CD8-positive, alpha-beta memory T cell (primary cell): ENCODE data around the gene POMP. TPM values are rescaled to one million over a fixed set of nuclear protein-coding genes. Genes with fewer than 3 reads are reported as not detected.
"Not testable (repeated sequence)": the region's sequence is repeated elsewhere in the genome, so short reads cannot be mapped to it uniquely, and the experiment has no call there.

Experiments used
- CTCF ChIA-PET: fragments of 350-600 bp; sonication (Branson Sonifier 250); formaldehyde crosslinking; loops from one replicate; lab custom pipeline; 2021; ENCODE audit warnings: antibody characterized with exemption; lab: Charles Lee
- POLR2A ChIA-PET: fragments of 350-600 bp; sonication (Branson Sonifier 250); formaldehyde crosslinking; loops from one replicate; lab custom pipeline; 2021; ENCODE audit warnings: antibody characterized with exemption; lab: Charles Lee
- DNase-seq, 5 donors: peaks; one replicate each; pipeline versions ENCODE4 v3.0.0 to v3.0.0-alpha.2; 2020 to 2022; ENCODE audit warnings: mixed read lengths in 1 of 5
- H3K27ac ChIP-seq: one replicate; pipeline ENCODE4 v1.7.0; 2013; ENCODE audit warnings: low read depth, mild to moderate bottlenecking, low read length, moderate library complexity
- H3K27me3 ChIP-seq: 2 replicates; pipeline ENCODE4 v1.7.0; 2013; ENCODE audit warnings: low read length, mild to moderate bottlenecking; ENCODE audit not compliant: insufficient read depth, poor library complexity, severe bottlenecking
- H3K36me3 ChIP-seq: 2 replicates; pipeline ENCODE4 v1.7.0; 2013; ENCODE audit warnings: mild to moderate bottlenecking, low read length, moderate library complexity; ENCODE audit not compliant: insufficient read depth
- H3K4me1 ChIP-seq: 2 replicates; pipeline ENCODE4 v1.7.0; 2013; ENCODE audit warnings: mild to moderate bottlenecking, low read length, moderate library complexity; ENCODE audit not compliant: insufficient read depth
- H3K4me3 ChIP-seq: 2 replicates; pipeline ENCODE4 v1.7.0; 2013; ENCODE audit warnings: mild to moderate bottlenecking, low read length
- H3K9me3 ChIP-seq: 2 replicates; pipeline ENCODE4 v1.7.0; 2013; ENCODE audit warnings: mild to moderate bottlenecking, low read length
- H3K27ac Mint-ChIP-seq, 8 donors: one replicate each; pipeline ENCODE4 v1.8.0; 2020 to 2021; ENCODE audit warnings: mixed read lengths in 8 of 8, mild to moderate bottlenecking in 6 of 8, inconsistent platforms in 3 of 8, moderate library complexity in 3 of 8
- H3K27me3 Mint-ChIP-seq, 2 donors: one replicate each; pipeline ENCODE4 v1.8.0; 2020 to 2021; ENCODE audit warnings: mixed read lengths in 2 of 2, mild to moderate bottlenecking in 1 of 2, moderate library complexity in 1 of 2
- H3K36me3 Mint-ChIP-seq, 3 donors: one replicate each; pipeline ENCODE4 v1.8.0; 2020 to 2021; ENCODE audit warnings: mixed read lengths in 3 of 3, inconsistent platforms in 1 of 3, mild to moderate bottlenecking in 1 of 3
- H3K4me1 Mint-ChIP-seq, 3 donors: one replicate each; pipeline ENCODE4 v1.8.0; 2020 to 2021; ENCODE audit warnings: mixed read lengths in 3 of 3, inconsistent platforms in 1 of 3, mild to moderate bottlenecking in 1 of 3
- H3K4me3 Mint-ChIP-seq, 7 donors: one replicate each; pipeline ENCODE4 v1.8.0; 2020 to 2021; ENCODE audit warnings: mixed read lengths in 7 of 7, mild to moderate bottlenecking in 6 of 7, moderate library complexity in 4 of 7, inconsistent platforms in 2 of 7
- H3K9me3 Mint-ChIP-seq, 5 donors: one replicate each; pipeline ENCODE4 v1.8.0; 2020 to 2022; ENCODE audit warnings: mixed read lengths in 5 of 5, mild to moderate bottlenecking in 3 of 5, moderate library complexity in 2 of 5, inconsistent platforms in 1 of 5
- polyA plus RNA-seq: library from polyadenylated mRNA; unstranded; fragments of 300-500 nt; fragmentation: Illumina TruSeq; gene quantifications from one replicate; pipeline ENCODE4 v1.2.3, GENCODE V29; 2021
- total RNA-seq, 2 experiments: library from RNA; stranded (reverse); gene quantifications; one replicate each; pipeline ENCODE4 v1.2.3, GENCODE V29; 2021

The POMP gene
- total and polyA plus RNA-seq, 3 experiments from 2014 or later, result 98.4 to 131 (median 127) TPM

DNA sequence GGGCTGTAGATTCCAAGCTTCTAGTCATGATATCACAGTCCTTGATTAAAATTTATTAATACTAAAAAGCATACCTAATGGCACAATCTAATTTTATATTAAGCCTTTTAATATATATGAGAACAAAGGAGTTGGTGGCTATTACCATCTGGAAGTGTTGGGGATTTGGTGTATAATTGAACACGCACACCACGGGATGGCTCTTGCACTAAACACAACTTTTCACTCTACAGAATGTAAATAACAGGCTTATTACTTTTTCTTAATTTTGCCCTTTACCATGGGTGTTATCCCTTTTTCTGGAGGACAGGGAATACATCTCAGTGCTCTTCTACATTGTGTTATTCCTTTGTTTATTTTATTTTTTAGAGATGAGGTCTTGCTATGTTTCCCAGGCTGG lies 21.6 kb downstream of the POMP start:
- peak overlapping the region in 2 of 8 donors; percentile 29 to 47 for H3K27ac Mint-ChIP-seq
- peaks cover 0 to 36% (median 5%) of the 10 kb centered on the region in 3 donors for H3K36me3 Mint-ChIP-seq
- no peak overlapping the region for H3K4me3 Mint-ChIP-seq
- Histone ChIP-seq H3K4me1 (no peaks in the 10 kb centered on the region), H3K9me3 (no peaks in the 10 kb centered on the region), H3K36me3 (peaks cover 1% of the 10 kb centered on the region), H3K4me3 (no peak overlapping the region), H3K27me3 (no peaks in the 10 kb centered on the region), H3K27ac (no peak overlapping the region)
- POLR2A ChIA-PET, result no interaction called here
- no peak for DNase-seq
- CTCF ChIA-PET, result no interaction called here
- no peaks in the 10 kb centered on the region for H3K4me1 Mint-ChIP-seq
- H3K9me3 Mint-ChIP-seq, result no peaks in the 10 kb centered on the region
- no peaks in the 10 kb centered on the region for H3K27me3 Mint-ChIP-seq

GRCh38 chr13:28683169-28683568 lies 24.2 kb downstream of the POMP start:
- POLR2A ChIA-PET, CTCF ChIA-PET: not testable (repeated sequence)

GRCh38 chr13:28684257-28684656 lies 25.3 kb downstream of the POMP start:
- Mint-ChIP-seq H3K27ac (no peak overlapping the region), H3K9me3 (peaks cover 5 to 14% (median 7%) of the 10 kb centered on the region in 5 donors), H3K4me1 (no peaks in the 10 kb centered on the region), H3K36me3 (peaks cover 0 to 6% (median 0%) of the 10 kb centered on the region in 3 donors), H3K4me3 (no peak overlapping the region), H3K27me3 (no peaks in the 10 kb centered on the region)
- Histone ChIP-seq H3K27me3 (no peaks in the 10 kb centered on the region), H3K27ac (no peak overlapping the region), H3K9me3 (no peaks in the 10 kb centered on the region), H3K4me1 (no peaks in the 10 kb centered on the region), H3K4me3 (no peak overlapping the region), H3K36me3 (no peaks in the 10 kb centered on the region)
- ChIA-PET POLR2A (no interaction called here), CTCF (no interaction called here)
- DNase-seq, result no peak

More at GRCh38 chr13:28683169-28683568, 24.2 kb downstream of the POMP start:
- H3K9me3 ChIP-seq, H3K27me3 ChIP-seq, H3K36me3 ChIP-seq, H3K9me3 Mint-ChIP-seq, H3K27ac ChIP-seq, H3K4me3 Mint-ChIP-seq, H3K27me3 Mint-ChIP-seq, DNase-seq, H3K4me3 ChIP-seq, H3K4me1 Mint-ChIP-seq, H3K4me1 ChIP-seq: not testable (repeated sequence)
- Mint-ChIP-seq H3K27ac (peak overlapping the region in 1 of 8 donors; percentile 6), H3K36me3 (peaks cover 0 to 12% (median 1%) of the 10 kb centered on the region in 3 donors)

DNA sequence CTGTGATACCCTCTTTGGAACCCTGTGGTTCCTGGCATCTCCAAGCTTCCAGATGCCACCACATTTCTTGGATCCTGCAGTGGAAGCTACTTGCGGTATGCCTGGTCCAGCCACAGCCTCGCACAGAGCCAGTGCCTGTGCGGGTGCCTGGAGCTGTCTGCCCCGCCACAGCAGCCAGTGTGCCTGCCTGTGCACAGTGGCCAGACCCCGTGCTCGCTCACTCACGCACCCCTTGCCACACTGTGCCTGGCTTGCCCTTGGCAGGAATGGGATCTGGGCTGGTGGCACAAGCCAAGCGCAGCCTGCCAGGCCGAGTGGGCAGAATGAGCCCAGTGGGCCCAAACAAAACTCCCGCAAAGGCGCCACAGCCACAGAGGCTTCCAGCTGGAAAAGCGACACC lies 26.2 kb downstream of the POMP start:
- Mint-ChIP-seq H3K4me1 (no peaks in the 10 kb centered on the region), H3K27me3 (peaks cover 0 to 5% of the 10 kb centered on the region in 2 donors), H3K36me3 (peaks cover 0 to 4% (median 0%) of the 10 kb centered on the region in 3 donors), H3K4me3 (no peak overlapping the region), H3K9me3 (peaks cover 5 to 22% (median 15%) of the 10 kb centered on the region in 5 donors), H3K27ac (no peak overlapping the region)
- ChIA-PET CTCF (no interaction called here), POLR2A (no interaction called here)
- no peaks in the 10 kb centered on the region for H3K27me3 ChIP-seq
- no peaks in the 10 kb centered on the region for H3K9me3 ChIP-seq
- H3K4me1 ChIP-seq, result no peaks in the 10 kb centered on the region
- H3K4me3 ChIP-seq, result no peak overlapping the region
- no peak for DNase-seq
- no peak overlapping the region for H3K27ac ChIP-seq
- no peaks in the 10 kb centered on the region for H3K36me3 ChIP-seq

- DNase-seq, result no peak
- H3K27ac Mint-ChIP-seq, result peak overlapping the region in 1 of 8 donors; percentile 58
- Histone ChIP-seq H3K27ac (no peak overlapping the region), H3K36me3 (no peaks in the 10 kb centered on the region), H3K27me3 (no peaks in the 10 kb centered on the region), H3K4me3 (no peak overlapping the region), H3K4me1 (no peaks in the 10 kb centered on the region), H3K9me3 (no peaks in the 10 kb centered on the region)
- no peak overlapping the region for H3K4me3 Mint-ChIP-seq
- H3K36me3 Mint-ChIP-seq, result peaks cover 0 to 9% (median 0%) of the 10 kb centered on the region in 3 donors
- peaks cover 0 to 5% of the 10 kb centered on the region in 2 donors for H3K27me3 Mint-ChIP-seq
- peaks cover 8 to 30% (median 21%) of the 10 kb centered on the region in 5 donors for H3K9me3 Mint-ChIP-seq
- H3K4me1 Mint-ChIP-seq, result no peaks in the 10 kb centered on the region
- CTCF ChIA-PET, result no interaction called here
- POLR2A ChIA-PET, result no interaction called here
Observed at GRCh38 chr13:28685892-28686291, 27.0 kb downstream of the POMP start.

- H3K4me1 Mint-ChIP-seq, H3K27ac ChIP-seq, H3K4me3 Mint-ChIP-seq, H3K27me3 ChIP-seq, H3K4me1 ChIP-seq, H3K27me3 Mint-ChIP-seq, H3K27ac Mint-ChIP-seq, CTCF ChIA-PET, H3K36me3 ChIP-seq, H3K4me3 ChIP-seq, DNase-seq, POLR2A ChIA-PET, H3K9me3 ChIP-seq: not testable (repeated sequence)
- Mint-ChIP-seq H3K9me3 (peaks cover 12 to 34% (median 26%) of the 10 kb centered on the region in 5 donors), H3K36me3 (peaks cover 7 to 41% (median 17%) of the 10 kb centered on the region in 3 donors)
Observed at GRCh38 chr13:28693605-28694491, 34.9 kb downstream of the POMP start.

DNA sequence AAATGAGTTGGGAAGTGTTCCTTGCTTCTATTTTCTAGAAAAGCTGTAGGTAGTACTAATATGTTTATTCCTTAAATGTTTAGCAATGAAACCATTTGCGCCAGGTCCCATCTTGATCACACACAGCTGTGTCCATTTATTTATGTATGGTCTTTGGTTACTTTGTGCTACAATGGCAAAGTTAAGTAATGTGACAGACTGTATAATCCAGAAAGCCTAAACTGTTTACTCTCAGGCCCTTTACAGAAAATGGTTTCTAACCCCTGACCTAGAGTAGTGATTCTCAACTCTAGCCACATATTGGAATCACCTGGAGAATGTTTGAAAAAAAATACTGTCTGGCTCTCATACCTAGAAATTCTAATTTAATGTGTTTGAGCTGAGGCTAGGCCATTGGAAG lies 38.5 kb downstream of the POMP start:
- DNase-seq, result no peak
- Histone ChIP-seq H3K9me3 (no peaks in the 10 kb centered on the region), H3K36me3 (peaks cover 20% of the 10 kb centered on the region), H3K4me3 (no peak overlapping the region), H3K4me1 (no peaks in the 10 kb centered on the region), H3K27me3 (no peaks in the 10 kb centered on the region), H3K27ac (no peak overlapping the region)
- Mint-ChIP-seq H3K9me3 (peaks cover 2 to 6% (median 4%) of the 10 kb centered on the region in 5 donors), H3K4me1 (no peaks in the 10 kb centered on the region), H3K27me3 (peaks cover 0 to 3% of the 10 kb centered on the region in 2 donors), H3K36me3 (peaks cover 27 to 50% (median 41%) of the 10 kb centered on the region in 3 donors), H3K4me3 (no peak overlapping the region), H3K27ac (no peak overlapping the region)
- POLR2A ChIA-PET, result no interaction called here
- CTCF ChIA-PET, result no interaction called here

DNA sequence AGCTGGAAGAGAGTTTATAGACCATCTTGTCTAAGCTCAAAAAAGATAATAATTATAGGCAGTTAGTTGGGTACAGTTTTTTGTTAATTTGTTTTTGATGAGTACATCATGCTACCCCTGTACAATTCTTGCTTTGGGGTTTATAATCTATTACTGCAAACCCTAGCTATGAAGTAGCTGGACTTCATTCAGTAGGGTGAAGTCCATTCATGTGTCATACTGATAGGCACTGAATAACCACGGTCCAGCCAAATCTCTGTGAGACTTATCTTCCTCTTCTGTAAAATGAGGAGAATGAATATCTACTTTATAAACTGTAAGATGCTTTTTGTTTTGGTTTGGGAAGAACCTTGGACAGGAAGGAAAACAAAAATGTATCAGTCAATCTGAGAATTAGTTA lies 40.3 kb downstream of the POMP start:
- ChIA-PET CTCF (interaction anchor here (1.4 kb wide), 1 partner anchor 24 kb away, joined by 4 read pairs; no protein-coding TSS in a partner anchor), POLR2A (no interaction called here)
- no peaks in the 10 kb centered on the region for H3K9me3 ChIP-seq
- peaks cover 23% of the 10 kb centered on the region for H3K36me3 ChIP-seq
- no peak overlapping the region for H3K27ac Mint-ChIP-seq
- H3K9me3 Mint-ChIP-seq, result no peaks in the 10 kb centered on the region
- no peak overlapping the region for H3K4me3 ChIP-seq
- H3K4me1 ChIP-seq, result no peaks in the 10 kb centered on the region
- DNase-seq, result no peak
- H3K36me3 Mint-ChIP-seq, result peaks cover 30 to 65% (median 35%) of the 10 kb centered on the region in 3 donors
- no peak overlapping the region for H3K27ac ChIP-seq
- H3K4me3 Mint-ChIP-seq, result no peak overlapping the region
- H3K27me3 ChIP-seq, result no peaks in the 10 kb centered on the region
- no peaks in the 10 kb centered on the region for H3K4me1 Mint-ChIP-seq
- no peaks in the 10 kb centered on the region for H3K27me3 Mint-ChIP-seq
